ENCODE measurements around the gene FAM3C.

The FAM3C gene

GRCh38 chr7:121323515-121324302, 72.4 kb downstream of the FAM3C start:
- TF ChIP-seq CTCF (IDR thresholded peaks at IDR 0.05), result no peak

GRCh38 chr7:121322460-121322859, 73.6 kb downstream of the FAM3C start:
- no peak for TF ChIP-seq CTCF (IDR thresholded peaks at IDR 0.05)

- no peak for TF ChIP-seq CTCF (IDR thresholded peaks at IDR 0.05)
These were observed 82.1 kb downstream of the FAM3C start for GRCh38 chr7:121313793-121314676.

- no peak for TF ChIP-seq CTCF (IDR thresholded peaks at IDR 0.05)
These were observed 82.8 kb downstream of the FAM3C start for GRCh38 chr7:121313220-121313792.

GRCh38 chr7:121307021-121307574, 89.0 kb downstream of the FAM3C start:
- TF ChIP-seq CTCF (IDR thresholded peaks at IDR 0.05), result no peak

- no peak for TF ChIP-seq CTCF (IDR thresholded peaks at IDR 0.05)
These were observed 89.5 kb downstream of the FAM3C start for GRCh38 chr7:121306565-121306964.

GRCh38 chr7:121305109-121305508, 91.0 kb downstream of the FAM3C start:
- TF ChIP-seq CTCF (IDR thresholded peaks at IDR 0.05), result no peak

Measured in LNCAP (cell line).